NCI-H1436 (cell line): ENCODE results near the gene ZFY.

ENCODE experiments used
- DNase-seq: peaks from one replicate; lab custom pipeline; 2025; lab: John Stamatoyannopoulos, UW

ZFY gene

DNA sequence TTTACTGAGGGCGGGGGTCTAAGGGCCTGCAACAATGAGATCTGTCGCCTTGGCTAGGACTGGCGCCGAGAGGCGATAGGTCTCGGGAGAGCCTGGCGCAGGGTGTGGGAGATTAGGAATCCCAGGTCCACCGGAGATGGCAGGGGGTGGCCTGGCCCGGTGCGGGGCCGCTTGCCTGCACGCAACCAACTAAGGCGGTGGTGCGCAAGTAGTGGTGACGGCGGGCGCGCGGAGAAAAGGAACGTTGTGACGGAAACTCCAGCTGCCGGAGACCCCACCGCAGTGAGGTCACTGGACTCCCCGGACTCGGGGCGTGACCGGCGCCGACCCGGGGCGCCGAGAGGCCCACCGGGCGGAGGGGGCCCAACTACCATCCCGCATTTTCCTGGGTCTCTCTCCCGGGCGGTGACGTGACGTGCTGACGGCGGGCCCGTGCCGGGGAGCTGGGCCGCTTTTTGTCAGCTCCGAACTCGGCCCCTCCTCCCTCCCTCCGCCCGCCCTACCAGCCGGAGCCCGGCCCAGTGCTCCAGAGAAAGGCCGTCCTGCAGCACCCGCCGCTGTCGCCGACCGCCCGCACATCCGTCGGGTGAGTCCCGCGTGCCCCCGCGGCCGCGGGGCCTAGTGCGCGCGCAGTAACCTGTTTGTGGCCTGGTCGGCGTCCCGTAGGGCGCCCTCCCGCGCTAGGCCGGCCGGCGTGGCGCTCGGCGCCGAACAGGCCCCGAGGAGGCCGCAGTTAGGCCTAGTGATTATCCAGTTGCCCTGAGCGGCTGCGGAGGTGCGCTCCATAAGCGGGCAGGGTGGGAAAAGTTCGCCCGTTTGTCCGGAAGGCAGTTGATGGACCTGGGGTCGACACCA, at the start of gene ZFY:
ZFY (plus strand) TSS at position 521 of the 855 bp plus-strand sequence. CDS start 18,556 bp downstream, outside the sequence.
- no peak for DNase-seq

GRCh38 chrY:2885880-2886279, 49.3 kb upstream of the ZFY start:
- DNase-seq: no peak

- no peak for DNase-seq
Observed at GRCh38 chrY:2887386-2887785, 47.8 kb upstream of the ZFY start.

DNA sequence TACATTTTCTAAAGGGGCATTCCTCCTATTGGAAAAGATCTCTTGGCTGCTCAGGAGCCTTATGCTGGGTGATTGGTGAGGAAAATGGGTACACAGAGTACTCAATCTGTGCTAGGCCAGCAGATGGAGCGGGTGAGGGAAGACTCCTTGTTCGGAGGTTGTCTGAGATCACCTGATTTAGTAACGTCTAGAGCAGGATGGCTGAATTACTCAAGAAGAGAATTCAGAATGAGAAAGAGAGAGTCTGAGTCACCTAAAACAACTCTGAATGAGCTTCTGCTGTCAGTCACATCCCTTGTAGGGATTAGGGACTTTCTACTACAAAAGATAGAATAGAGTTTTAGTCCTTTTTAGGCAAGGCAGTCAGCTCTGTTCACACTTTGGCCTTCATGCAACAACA, 47.2 kb upstream of the ZFY start:
- no peak for DNase-seq

DNA sequence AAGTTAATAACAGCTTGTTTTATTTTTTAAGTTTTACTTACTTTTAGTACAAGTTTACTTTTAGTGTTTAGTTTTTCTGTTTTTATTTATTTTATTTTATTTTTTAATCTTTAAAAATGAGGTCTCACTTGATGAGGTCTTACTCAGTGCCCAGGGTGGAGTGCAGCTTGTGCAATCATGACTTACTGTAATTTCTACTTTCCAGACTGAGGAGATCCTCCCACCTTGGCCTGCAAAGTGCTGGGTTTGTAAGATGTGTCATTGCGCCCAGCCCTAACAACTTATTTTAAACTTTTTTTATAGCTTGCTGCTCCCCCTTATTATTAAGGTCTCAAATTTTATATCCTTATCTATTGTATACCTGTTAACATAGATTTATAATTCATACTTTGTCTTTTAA, 41.7 kb upstream of the ZFY start:
- no peak for DNase-seq

GRCh38 chrY:2896050-2896449, 39.1 kb upstream of the ZFY start:
- no peak for DNase-seq

DNA sequence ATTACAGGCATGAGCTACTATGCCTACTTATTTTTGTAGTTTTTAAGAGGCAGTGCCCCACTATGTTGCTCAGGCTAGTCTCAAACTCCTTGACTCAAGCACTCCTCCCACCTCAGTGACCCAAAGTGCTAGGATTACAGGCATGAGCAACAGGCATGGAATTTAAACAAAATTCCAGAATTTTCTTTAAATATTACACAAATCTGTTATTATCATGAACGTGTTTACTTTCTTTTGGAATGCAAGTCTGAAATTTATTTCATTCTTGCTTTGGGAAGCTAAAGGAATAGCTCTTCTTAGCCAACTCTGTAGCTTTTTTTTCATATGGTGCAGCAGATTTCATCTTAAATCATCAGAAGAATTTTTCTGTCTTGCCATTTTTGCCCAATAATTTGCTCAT, 27.8 kb upstream of the ZFY start:
- DNase-seq: no peak

DNA sequence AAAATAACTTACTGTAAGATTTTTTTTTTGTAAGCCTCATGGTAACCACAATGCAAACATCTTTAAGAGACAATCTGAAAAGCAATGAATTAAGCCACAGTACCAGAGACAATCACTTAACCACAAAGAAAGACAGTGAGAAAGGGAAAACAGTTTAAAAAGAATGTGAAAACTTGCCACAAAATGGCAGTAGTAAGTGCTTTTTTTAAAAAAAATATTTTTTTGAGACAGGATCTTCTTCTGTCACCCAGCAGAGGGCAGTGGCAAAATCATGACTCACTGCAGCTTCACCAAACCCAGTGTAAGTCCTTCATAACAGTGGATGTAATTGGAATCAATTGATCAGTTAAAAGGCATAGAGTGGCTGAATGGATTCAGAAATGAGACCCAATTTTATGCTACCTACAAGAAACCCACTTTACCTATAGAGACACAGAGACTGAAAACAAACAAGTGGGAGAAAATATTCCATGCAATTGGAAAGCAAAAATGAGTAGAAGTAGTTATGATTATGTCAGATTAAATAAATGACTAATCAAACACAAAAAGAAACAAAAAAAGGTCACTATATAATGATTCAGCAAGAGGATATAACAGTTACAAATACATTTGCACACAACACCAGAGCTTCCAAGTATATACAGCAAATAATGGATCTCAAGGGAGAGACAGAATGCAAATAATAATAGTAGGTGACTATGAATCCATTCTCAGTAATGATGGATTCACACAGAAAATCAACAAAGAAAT, 21.9 kb upstream of the ZFY start:
- no peak for DNase-seq

DNA sequence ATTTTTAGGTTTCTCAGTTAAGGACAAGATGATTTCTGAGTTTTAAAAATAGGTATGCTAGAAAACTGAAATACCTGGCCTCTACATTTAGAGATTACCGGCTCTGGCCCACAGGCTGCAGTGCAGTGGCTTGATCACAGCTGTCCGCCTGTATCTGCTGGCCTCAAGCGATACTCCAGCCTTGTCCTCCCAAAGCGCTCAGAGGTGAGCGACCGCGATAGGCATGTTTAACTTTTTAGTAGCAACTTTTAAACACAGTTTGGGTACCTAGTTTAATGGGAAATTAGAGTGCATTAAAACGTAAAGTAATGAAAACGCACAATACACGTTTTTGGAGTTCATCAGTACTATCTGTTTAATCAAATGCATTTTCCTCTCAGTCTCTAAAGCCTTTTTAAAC, 1.1 kb upstream of the ZFY start:
- no peak for DNase-seq

- no peak for DNase-seq
Observed at GRCh38 chrY:2935716-2936435, 695 bp downstream of the ZFY start.

DNA sequence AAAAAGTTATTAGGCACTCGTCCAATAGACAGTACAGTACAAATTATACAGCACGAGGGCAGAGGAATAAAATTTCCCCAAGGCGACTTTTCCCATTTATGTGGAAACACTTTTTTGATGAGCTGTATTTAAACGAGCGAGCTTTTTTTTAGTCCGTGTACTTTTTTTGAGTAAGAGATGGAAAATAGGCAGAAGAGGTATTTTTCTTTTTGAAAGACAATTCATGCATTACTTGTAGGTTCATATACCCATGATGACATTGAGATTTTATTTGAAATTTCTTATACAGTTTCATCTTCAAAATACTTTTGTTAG, 1.2 kb downstream of the ZFY start:
- no peak for DNase-seq

DNA sequence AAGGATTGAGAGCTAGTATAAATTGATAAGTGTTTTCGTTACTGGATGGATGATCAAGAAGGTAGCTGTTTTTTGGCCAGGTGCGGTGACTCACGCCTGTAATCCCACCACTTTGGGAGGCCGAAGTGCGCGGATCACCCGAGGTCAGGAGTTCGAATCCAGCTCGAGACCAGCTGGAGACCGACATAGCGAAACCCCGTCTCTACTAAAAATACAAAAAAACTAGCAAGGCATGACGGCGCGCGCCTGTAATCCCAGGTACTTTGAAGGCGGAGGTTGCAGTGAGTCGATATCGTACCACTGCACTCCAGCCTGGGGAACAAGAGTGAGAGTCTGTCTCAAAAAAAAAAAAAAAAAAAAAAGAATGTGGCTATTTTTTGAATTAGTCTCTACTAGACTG, 2.0 kb downstream of the ZFY start:
- DNase-seq: no peak

DNA sequence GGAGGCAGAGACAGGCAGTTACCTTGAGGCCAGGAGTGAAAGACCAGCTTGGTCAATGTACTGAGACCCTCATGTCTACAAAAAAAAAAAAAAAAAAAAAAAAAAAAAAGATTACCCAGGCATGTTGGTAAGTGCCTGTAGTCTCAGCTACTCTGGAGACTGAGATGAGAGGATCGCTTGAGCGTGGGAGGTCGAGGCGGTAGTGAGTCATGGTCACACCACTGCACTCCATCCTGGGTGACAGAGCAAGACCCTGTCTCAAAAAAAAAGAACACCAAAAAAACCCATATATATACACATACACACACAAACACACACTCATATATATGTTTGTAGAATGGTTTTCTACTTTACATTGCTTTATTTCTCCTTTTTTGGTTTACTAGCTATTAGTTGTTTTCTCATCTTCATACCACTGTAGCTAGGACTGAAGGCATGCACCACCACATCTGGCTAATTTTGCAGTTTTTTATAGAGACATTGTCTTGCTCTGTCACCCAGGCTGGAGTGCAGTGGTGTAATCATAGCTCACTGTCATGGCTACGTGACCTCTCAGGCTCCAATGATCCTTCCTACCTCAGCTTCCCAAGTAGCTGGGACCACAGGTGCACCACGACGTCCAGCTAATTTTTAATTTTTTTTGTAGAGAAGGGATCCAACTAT, 14.5 kb downstream of the ZFY start:
- DNase-seq: no peak

DNA sequence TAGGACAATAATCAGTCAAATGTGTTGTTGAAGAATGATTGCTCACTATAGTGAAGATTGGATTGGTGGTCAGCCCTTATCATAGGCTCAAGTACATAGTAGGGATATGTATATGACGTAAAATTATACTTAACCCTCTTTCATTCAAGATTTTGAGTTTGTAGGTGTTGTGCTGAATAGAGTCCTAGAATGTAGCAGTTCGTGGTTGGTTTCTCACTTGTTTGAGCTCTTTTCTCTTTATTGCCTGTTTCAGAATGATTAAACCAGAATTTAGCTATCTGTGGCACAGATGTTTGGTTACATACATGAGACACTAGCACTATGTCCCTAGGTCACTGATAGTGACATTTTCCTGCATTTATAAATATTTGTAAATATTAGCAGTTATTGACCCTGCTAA, 15.5 kb downstream of the ZFY start:
- DNase-seq: no peak

DNA sequence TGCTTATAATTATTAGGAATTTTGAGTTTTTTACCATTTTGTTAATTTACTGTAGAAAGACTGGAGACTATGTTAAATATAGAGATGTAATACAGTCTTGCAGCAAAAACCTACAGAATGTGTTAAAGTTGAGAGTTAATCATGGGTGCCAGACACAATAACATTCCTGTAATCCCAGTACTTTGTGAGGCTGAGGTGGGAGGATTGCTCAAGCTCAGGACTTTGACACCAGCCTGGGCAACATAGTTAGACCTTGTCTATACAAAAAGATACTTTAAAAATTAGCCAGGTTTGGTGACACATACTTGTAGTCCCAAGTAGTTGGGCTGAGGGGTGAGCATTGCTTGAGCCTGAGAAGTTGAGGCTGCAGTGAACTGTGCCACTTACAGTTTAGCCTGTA, 17.7 kb downstream of the ZFY start:
- DNase-seq: no peak

- DNase-seq: no peak
Observed at GRCh38 chrY:2954735-2955134, 19.6 kb downstream of the ZFY start.

DNA sequence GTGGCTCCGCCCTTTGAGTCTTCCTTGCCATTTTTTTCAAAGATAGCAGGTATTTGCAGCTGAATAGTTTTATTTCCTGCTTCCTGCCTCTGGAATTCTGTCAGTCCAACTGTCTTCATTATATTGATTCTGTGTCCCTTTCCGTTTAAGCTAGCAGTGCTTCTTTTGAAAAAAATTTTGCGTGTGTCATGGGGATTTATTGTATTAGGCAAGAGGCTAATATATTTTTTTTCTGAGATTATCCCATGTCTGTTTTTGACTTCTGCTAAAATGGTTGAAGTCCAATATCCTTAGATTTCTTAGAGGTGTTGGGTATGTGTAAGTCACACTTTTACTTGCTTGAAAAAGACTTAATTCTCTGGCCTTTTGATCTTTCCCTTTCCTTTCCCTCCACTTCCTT, 20.4 kb downstream of the ZFY start:
- DNase-seq: no peak

GRCh38 chrY:2962061-2962460, 26.9 kb downstream of the ZFY start:
- DNase-seq: no peak

- no peak for DNase-seq
Observed at GRCh38 chrY:2964814-2965213, 29.6 kb downstream of the ZFY start.

- no peak for DNase-seq
Observed at GRCh38 chrY:2965629-2966028, 30.4 kb downstream of the ZFY start.

DNA sequence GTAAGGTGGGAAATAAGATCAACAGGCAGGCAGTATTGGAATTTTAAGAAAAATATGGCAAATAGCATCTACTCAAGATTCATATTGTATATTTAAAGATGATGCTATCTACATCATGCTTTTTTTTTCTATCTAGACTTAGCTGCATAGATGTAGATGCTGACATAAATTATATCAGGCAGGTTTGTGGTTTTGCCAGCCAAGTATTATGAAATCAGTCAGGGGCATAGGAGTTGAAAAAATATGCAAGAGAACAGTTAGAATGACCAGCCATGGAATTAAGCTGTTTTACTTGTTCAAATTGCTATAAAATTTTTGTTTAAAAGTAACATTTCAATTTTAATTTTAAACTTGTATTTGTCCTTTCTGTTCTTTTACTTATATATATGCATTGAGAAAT, 34.4 kb downstream of the ZFY start:
- no peak for DNase-seq

DNA sequence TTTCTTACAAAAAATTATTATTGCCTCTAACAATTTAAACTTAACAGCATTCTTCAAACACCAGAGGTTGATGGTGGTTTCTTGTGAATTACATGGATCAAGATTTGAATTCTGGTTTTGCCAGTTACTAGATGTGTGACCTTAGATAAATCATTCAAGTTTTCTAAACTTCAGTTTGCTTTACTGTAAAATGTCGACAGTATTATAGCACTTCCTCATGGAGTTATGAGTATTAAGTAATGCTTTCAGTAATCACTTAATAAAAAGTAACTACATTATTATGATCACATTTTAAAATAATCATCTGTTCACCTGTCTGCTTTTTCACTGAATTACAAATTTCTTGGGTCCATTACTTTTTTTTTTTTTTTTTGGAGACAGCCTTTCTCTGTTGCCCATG, 37.5 kb downstream of the ZFY start:
- DNase-seq: no peak
